GM12864 (cell line): ENCODE results near the gene CASQ2.

Source experiments
- DNase-seq: peaks from one replicate; pipeline ENCODE4 v3.0.0-alpha.2; 2011; ENCODE audit warnings: low read depth
- H3K4me3 ChIP-seq: 2 replicates; pipeline ENCODE4 v1.5.1; 2011; ENCODE audit warnings: mild to moderate bottlenecking, low read depth, low read length, control low read depth
- TF ChIP-seq, protein P1 (sequence below): IDR thresholded peaks from 2 replicates; pipeline ENCODE4 v1.5.1; 2011; ENCODE audit warnings: low read depth, mild to moderate bottlenecking, moderate library complexity, low read length, control low read depth, inconsistent platforms; ENCODE audit errors: missing control alignments

The CASQ2 gene

DNA sequence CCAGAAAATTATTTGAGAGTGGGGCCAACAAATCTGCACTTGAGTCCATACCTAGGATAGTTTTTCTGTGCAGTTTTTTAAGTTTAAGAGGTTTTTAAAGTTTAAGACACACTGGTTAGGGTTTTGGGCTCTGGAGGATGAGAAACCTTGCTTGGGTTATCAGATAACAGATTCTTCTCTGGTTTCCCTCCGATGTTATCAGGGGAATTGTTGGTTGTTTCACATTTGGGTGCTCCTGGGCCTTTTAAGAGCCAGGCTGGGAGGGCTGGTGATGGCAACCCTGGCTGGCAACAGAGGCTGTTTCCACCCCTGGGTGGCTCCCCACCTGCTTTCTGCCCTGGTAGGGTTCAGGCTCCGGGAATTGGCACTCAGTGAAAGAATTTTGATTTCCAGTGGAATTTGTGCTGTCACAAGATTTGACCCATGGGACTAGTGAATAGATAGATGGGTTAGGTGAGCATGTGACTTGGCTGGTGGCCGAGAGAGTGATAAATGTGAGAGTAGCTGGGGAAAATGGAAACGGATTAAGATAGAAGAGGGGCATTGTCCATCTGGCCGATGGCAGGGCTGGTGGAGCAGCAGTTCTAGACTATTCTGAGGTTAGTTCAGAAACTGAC lies 111.9 kb downstream of the CASQ2 start:
- no peak overlapping the region for H3K4me3 ChIP-seq
- TF ChIP-seq, protein P1, sequence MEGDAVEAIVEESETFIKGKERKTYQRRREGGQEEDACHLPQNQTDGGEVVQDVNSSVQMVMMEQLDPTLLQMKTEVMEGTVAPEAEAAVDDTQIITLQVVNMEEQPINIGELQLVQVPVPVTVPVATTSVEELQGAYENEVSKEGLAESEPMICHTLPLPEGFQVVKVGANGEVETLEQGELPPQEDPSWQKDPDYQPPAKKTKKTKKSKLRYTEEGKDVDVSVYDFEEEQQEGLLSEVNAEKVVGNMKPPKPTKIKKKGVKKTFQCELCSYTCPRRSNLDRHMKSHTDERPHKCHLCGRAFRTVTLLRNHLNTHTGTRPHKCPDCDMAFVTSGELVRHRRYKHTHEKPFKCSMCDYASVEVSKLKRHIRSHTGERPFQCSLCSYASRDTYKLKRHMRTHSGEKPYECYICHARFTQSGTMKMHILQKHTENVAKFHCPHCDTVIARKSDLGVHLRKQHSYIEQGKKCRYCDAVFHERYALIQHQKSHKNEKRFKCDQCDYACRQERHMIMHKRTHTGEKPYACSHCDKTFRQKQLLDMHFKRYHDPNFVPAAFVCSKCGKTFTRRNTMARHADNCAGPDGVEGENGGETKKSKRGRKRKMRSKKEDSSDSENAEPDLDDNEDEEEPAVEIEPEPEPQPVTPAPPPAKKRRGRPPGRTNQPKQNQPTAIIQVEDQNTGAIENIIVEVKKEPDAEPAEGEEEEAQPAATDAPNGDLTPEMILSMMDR = no peak

DNA sequence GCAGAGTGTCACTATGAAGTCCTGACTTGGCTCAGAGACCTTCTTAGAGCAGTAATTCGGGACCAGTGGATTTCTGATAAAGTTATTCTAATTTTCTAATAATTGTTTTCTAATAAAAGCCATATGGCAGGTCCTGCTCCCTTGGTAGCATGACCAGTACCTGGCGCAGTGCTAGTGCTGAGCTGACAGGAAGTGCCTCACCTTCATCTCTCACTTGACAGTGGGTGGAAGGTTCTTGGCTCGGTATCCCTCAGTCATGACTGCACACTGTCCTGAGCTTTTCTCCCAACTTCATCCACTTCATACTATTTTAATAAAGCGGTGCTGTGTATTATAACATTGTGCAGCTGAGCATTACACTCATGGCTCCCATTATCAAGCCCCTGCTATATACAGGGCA lies 112.6 kb downstream of the CASQ2 start:
- TF ChIP-seq, protein P1 = no peak
- no peak for DNase-seq
- H3K4me3 ChIP-seq = no peak overlapping the region

More for the DNA sequence above, 111.9 kb downstream of the CASQ2 start:
- DNase-seq = no peak

DNA sequence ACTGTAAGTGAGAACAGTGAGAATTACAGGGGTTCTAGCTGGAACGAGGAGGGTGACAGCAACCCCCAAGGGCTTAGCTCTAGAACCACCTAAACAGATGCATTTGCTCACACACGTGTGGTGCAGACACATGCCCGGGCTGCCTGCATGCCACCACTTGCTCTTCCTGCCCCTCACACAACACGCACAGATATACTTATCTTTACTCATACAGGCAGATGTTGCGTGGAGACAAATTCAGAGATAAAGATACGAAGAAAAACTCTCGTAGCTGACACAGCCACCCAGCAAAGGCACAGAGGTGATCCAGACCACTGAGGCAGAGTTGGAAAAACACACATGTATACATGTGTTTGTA lies 113.2 kb downstream of the CASQ2 start:
- no peak overlapping the region for H3K4me3 ChIP-seq
- TF ChIP-seq, protein P1 = no peak
- no peak for DNase-seq

DNA sequence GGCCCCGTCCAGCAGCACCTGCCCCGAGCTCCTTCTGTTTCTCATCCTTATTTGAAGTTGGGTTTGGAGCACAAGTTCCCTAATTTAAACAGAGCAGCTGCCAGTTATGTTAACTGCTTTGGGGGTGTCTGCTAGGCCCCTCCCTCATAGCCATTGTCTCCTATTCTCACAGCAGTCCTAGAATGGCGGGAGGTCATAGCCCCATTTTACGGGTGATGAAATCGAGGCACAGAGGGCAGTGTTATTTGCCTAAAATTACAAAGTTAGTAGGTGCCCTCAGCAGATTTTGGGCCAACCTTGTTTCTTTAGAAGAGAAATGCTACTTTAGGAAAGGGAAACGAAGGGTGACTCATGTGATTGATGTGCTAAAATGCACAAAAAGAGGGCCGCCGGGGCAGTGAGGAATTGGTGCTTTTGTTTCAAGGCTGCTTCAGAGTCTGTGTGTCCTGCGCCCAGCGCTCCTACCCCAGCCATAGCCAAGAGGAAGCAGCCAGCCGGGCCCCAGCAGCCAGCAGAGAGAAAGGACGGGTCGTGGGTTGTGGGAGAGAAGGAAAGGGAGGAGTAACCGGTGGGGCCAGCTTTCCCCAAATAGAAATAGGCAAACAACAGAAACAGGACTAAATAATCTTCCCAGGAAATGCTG lies 113.7 kb downstream of the CASQ2 start:
- TF ChIP-seq, protein P1 = no peak
- DNase-seq = no peak
- H3K4me3 ChIP-seq = no peak overlapping the region

DNA sequence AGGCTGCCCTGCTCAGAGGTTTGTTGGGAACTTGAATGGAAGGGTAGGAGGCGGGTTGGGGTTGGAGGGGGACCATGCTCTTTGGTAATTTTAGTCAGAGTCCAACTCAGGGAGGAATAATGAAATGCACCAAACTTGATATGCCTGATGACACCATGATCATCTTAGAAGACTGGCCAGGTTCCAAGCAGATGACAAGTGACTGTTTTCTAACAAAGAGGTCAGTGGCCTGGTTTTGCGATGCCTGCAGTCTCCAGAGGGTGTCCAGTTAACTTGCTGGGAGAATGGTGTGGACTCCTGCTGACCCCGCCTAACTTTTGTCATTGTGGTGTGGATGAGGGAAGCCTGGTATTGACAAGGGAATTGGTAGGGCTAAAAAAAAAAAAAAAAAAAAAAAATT lies 114.4 kb downstream of the CASQ2 start:
- no peak for DNase-seq
- TF ChIP-seq, protein P1 = no peak
- no peak overlapping the region for H3K4me3 ChIP-seq

DNA sequence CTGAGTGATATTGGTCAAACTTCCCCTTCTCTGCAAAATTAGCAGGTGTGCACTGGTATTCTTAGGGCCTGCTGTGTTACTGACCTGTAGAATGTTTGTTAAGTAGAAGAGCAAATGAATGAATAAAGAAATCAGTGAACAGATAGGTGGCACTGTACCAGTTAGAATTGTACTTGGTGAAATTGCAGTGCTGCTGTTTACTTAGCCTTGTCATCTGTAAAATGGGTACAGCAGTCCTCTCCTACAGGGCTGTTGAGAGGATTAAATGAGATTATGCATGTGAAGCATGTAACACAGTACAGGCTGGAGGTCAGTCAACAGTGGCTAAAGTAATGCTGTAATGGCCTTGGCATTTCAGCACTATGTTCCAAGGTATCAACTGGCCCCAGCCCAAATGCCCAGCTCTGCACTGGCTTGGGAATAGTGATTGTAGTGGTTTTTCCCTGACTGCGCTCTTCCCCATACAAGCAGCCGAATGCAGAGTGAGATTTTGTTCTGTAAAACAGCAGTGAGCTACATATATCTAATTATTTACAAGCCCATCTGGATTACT lies 116.2 kb downstream of the CASQ2 start:
- no peak for DNase-seq
- TF ChIP-seq, protein P1 = no peak
- H3K4me3 ChIP-seq = no peak overlapping the region
